Kidney (tissue), 14 donors: ENCODE measurements around the gene TEPSIN. TPM values are rescaled to one million over a fixed set of nuclear protein-coding genes. Genes with fewer than 3 reads are reported as not detected.

Experiments used
- DNase-seq, 5 donors: peaks; one replicate each; pipeline ENCODE4 v3.0.0-alpha.2; 2013 to 2020
- FAIRE-seq: peaks from 2 replicates; lab custom pipeline; 2012; peaks lifted over from hg19 to GRCh38; lab: Jason Lieb, UNC
- H3K27ac ChIP-seq, 2 donors: one replicate each; pipeline ENCODE4 v1.7.0; 2013; ENCODE audit warnings: low read depth in 2 of 2, low read length in 2 of 2, inconsistent platforms in 1 of 2
- H3K27me3 ChIP-seq: one replicate; pipeline ENCODE4 v1.7.1; 2013; ENCODE audit warnings: low read length, inconsistent platforms; ENCODE audit not compliant: control insufficient read depth, insufficient read depth
- H3K36me3 ChIP-seq, 3 donors: one replicate each; pipeline versions ENCODE4 v1.7.0 to v1.7.1; 2013; ENCODE audit warnings: low read length in 3 of 3, control low read depth in 1 of 3, inconsistent platforms in 1 of 3; ENCODE audit not compliant: insufficient read depth in 3 of 3, control insufficient read depth in 2 of 3
- H3K4me1 ChIP-seq, 3 donors: one replicate each; pipeline versions ENCODE4 v1.7.0 to v1.7.1; 2013; ENCODE audit warnings: low read length in 3 of 3, inconsistent platforms in 1 of 3, low read depth in 1 of 3; ENCODE audit not compliant: control insufficient read depth in 2 of 3, insufficient read depth in 2 of 3
- H3K4me3 ChIP-seq, 3 donors: one replicate each; pipeline versions ENCODE4 v1.7.0 to v1.8.1; 2013; ENCODE audit warnings: low read length in 3 of 3, control low read depth in 1 of 3, inconsistent platforms in 1 of 3
- H3K9ac ChIP-seq, 3 donors: one replicate each; pipeline versions ENCODE4 v1.7.0 to v1.7.1; 2013; ENCODE audit warnings: low read length in 3 of 3, control low read depth in 1 of 3, inconsistent platforms in 1 of 3
- H3K9me3 ChIP-seq, 3 donors: one replicate each; pipeline versions ENCODE4 v1.7.0 to v1.7.1; 2013; ENCODE audit warnings: low read length in 3 of 3, control low read depth in 1 of 3, inconsistent platforms in 1 of 3; ENCODE audit not compliant: control insufficient read depth in 2 of 3, insufficient read depth in 1 of 3
- CTCF ChIP-seq: IDR thresholded peaks from 3 replicates; pipeline ENCODE4 v1.5.1; 2012; ENCODE audit warnings: mild to moderate bottlenecking, moderate library complexity, borderline replicate concordance; ENCODE audit not compliant: insufficient read depth; ENCODE audit errors: extremely low read depth
- intact Hi-C: fragments of 100-400 bp; cut with DNase I; formaldehyde crosslinking; loops from one replicate; pipeline ENCODE4 v1.11.1; 2022
- polyA plus RNA-seq: library from polyadenylated mRNA; stranded (reverse); fragments of 350-450 nt; fragmentation: Illumina TruSeq; extraction: RNeasy Lipid Tissue Mini Kit (QIAGEN cat#74804); gene quantifications from one replicate; pipeline ENCODE4 v1.2.3, GENCODE V29; 2014; ENCODE audit warnings: low read depth, low replicate concordance; ENCODE audit not compliant: insufficient read depth
- total RNA-seq: library from RNA; stranded (reverse); fragmentation: NEBNext Ultra II Directional; extraction: Animal tissue kit (Norgen Biotek cat#: 25700); gene quantifications from one replicate; pipeline ENCODE4 v1.2.1, GENCODE V29; 2021
- donor health status: control.
- donor health status: control.
- donor health status: control.
- donor health status: control.
- donor health status: control.
- donor health status: DM: yes; HTN: yes; CAD: no.
- donor health status: Normal renal cell carcinoma (clear cell type).

The TEPSIN gene
- total and polyA plus RNA-seq, 2 donors from 2014 or later = 13.9 to 42.8 TPM

GRCh38 chr17:81221371-81221841 is 17.4 kb downstream of the TEPSIN start:
- no peak for FAIRE-seq

GRCh38 chr17:81219476-81220180 is 19.2 kb downstream of the TEPSIN start:
- no peaks in the 10 kb centered on the region for H3K27me3 ChIP-seq
- DNase-seq = no peak
- H3K27ac ChIP-seq = no peak overlapping the region
- no peak for FAIRE-seq
- no peaks in the 10 kb centered on the region for H3K36me3 ChIP-seq
- intact Hi-C loops = loop anchor here (10.0 kb wide), 1 partner anchor 775 kb away; no protein-coding TSS in a partner anchor
- TF ChIP-seq CTCF = no peak
- no peak overlapping the region for H3K4me3 ChIP-seq
- no peaks in the 10 kb centered on the region for H3K9me3 ChIP-seq
- H3K4me1 ChIP-seq = peaks cover 0 to 14% (median 0%) of the 10 kb centered on the region in 3 donors
- no peak overlapping the region for H3K9ac ChIP-seq

More at GRCh38 chr17:81221371-81221841, 17.4 kb downstream of the TEPSIN start:
- H3K27me3 ChIP-seq = no peaks in the 10 kb centered on the region
- H3K27ac ChIP-seq = no peak overlapping the region
- no peak for TF ChIP-seq CTCF
- H3K36me3 ChIP-seq = no peaks in the 10 kb centered on the region
- H3K4me1 ChIP-seq = peaks cover 0 to 14% (median 0%) of the 10 kb centered on the region in 3 donors
- peak overlapping the region in 1 of 3 donors; percentile 46 for H3K9ac ChIP-seq
- peak overlapping the region in 1 of 3 donors; percentile 64 for H3K4me3 ChIP-seq
- H3K9me3 ChIP-seq = no peaks in the 10 kb centered on the region
- no peak for DNase-seq
- intact Hi-C loops = no loop called here

- no peak for FAIRE-seq
- intact Hi-C loops = loop anchor here (10.0 kb wide), 1 partner anchor 774 kb away; no protein-coding TSS in a partner anchor
- no peak overlapping the region for H3K27ac ChIP-seq
- H3K9me3 ChIP-seq = no peaks in the 10 kb centered on the region
- no peak overlapping the region for H3K4me3 ChIP-seq
- no peaks in the 10 kb centered on the region for H3K27me3 ChIP-seq
- TF ChIP-seq CTCF = no peak
- DNase-seq = no peak
- no peak overlapping the region for H3K9ac ChIP-seq
- no peaks in the 10 kb centered on the region for H3K36me3 ChIP-seq
- H3K4me1 ChIP-seq = peaks cover 0 to 14% (median 0%) of the 10 kb centered on the region in 3 donors
These were observed 19.9 kb downstream of the TEPSIN start for GRCh38 chr17:81218991-81219390.
